K562 (cell line): ENCODE results near the gene PPHLN1. TPM values are rescaled to one million over a fixed set of nuclear protein-coding genes. Genes with fewer than 3 reads are reported as not detected.

ENCODE experiments used
- CBX8 ChIP-seq: fragments of 200-600 bp; sonication (generic); IDR thresholded peaks from 2 replicates; pipeline ENCODE4 v1.6.1; 2012; ENCODE audit warnings: borderline replicate concordance, mixed run types, low read depth, mild to moderate bottlenecking, moderate library complexity, mixed read lengths, low read length, control low read depth, inconsistent platforms; ENCODE audit not compliant: poor library complexity, severe bottlenecking; ENCODE audit errors: extremely low read depth
- E2F3 ChIP-seq: fragments of 250-450 bp; sonication (Bioruptor Pico); IDR thresholded peaks from 2 replicates; pipeline ENCODE4 v1.4.0; 2020; ENCODE audit warnings: mild to moderate bottlenecking
- HMG20A ChIP-seq: fragments of 450-650 bp; formaldehyde crosslinking; conservative IDR thresholded peaks from 2 replicates; pipeline ENCODE4 v1.4.0; 2020; ENCODE audit warnings: mild to moderate bottlenecking, mixed read lengths
- MTA1 ChIP-seq: fragments of 450-650 bp; IDR thresholded peaks from 2 replicates; pipeline ENCODE4 v1.6.1; 2017; ENCODE audit warnings: borderline replicate concordance
- MYC ChIP-seq, 2 experiments: fragments of 250-450 bp in 1 of 2; sonication (Bioruptor Pico) in 1 of 2; IDR thresholded peaks; 2 replicates each; pipeline versions ENCODE4 v1.5.1 to v1.6.1; 2012 to 2021; ENCODE audit warnings: low read depth in 2 of 2, borderline replicate concordance in 1 of 2, improper control_type of control experiment in 1 of 2, low read length in 1 of 2, mild to moderate bottlenecking in 1 of 2, moderate library complexity in 1 of 2
- NR2F6 ChIP-seq: fragments of 450-650 bp; formaldehyde crosslinking; IDR thresholded peaks from 2 replicates; pipeline ENCODE4 v1.4.0; 2020; ENCODE audit warnings: mild to moderate bottlenecking
- PHF8 ChIP-seq: fragments of 200-600 bp; sonication (generic); IDR thresholded peaks from 2 replicates; pipeline ENCODE4 v1.6.1; 2012; ENCODE audit warnings: mixed run types, mild to moderate bottlenecking, inconsistent platforms, low read length, moderate library complexity, borderline replicate concordance
- POLR2A ChIP-seq: fragments of 450-650 bp; conservative IDR thresholded peaks from 2 replicates; pipeline ENCODE4 v1.6.1; 2016
- TCFL5 ChIP-seq: fragments of 250-450 bp; sonication (Bioruptor Pico); conservative IDR thresholded peaks from 2 replicates; pipeline ENCODE4 v1.6.1; 2021; ENCODE audit warnings: mild to moderate bottlenecking, moderate library complexity, matching md5 sums
- TRIM28 ChIP-seq: fragments of 450-650 bp; IDR thresholded peaks from 2 replicates; pipeline ENCODE4 v1.6.1; 2017
- YY1 ChIP-seq, 3 experiments: IDR thresholded peaks; 2 replicates each; pipeline ENCODE4 v1.6.1; 2011; ENCODE audit warnings: low read length in 2 of 3, mild to moderate bottlenecking in 2 of 3, moderate library complexity in 2 of 3, borderline replicate concordance in 1 of 3, control low read depth in 1 of 3, low read depth in 1 of 3; ENCODE audit not compliant: insufficient read depth in 3 of 3, insufficient replicate concordance in 2 of 3, control insufficient read depth in 1 of 3, insufficient read length in 1 of 3; ENCODE audit errors: extremely low read depth in 1 of 3
- ZNF134 ChIP-seq: fragments of 250-450 bp; sonication (Bioruptor Pico); conservative IDR thresholded peaks from 2 replicates; pipeline ENCODE4 v1.4.0; 2020
- ZNF23 ChIP-seq: fragments of 250-450 bp; sonication (Bioruptor Pico); IDR thresholded peaks from 2 replicates; pipeline ENCODE4 v1.4.0; 2020; ENCODE audit warnings: mild to moderate bottlenecking
- ZNF76 ChIP-seq: fragments of 250-450 bp; sonication (Bioruptor Pico); IDR thresholded peaks from 2 replicates; pipeline ENCODE4 v1.4.0; 2020; ENCODE audit warnings: mild to moderate bottlenecking, moderate library complexity, borderline replicate concordance
- polyA plus RNA-seq, 8 experiments: library from polyadenylated mRNA; depleted of rRNA in 4 of 8; stranded (reverse) in 5 of 8; unstranded in 3 of 8; fragments of >200 nt; fragmentation: Nextera tagmentation in 2 of 8; fragmentation: Illumina TruSeq in 1 of 8; extraction: Ambion mirVana in 2 of 8; extraction: Trizol in 1 of 8; gene quantifications; 2 replicates each; pipeline versions ENCODE4 v1.2.1 to v1.2.3, GENCODE V29; 2011 to 2014; ENCODE audit warnings: inconsistent platforms in 1 of 8, missing spikeins in 1 of 8
- total RNA-seq, 7 experiments: library from RNA; depleted of rRNA in 6 of 7; stranded (reverse); fragments of >200 nt in 6 of 7; fragmentation: Illumina TruSeq in 2 of 7; extraction: Trizol in 2 of 7; gene quantifications; 2 replicates each; pipeline versions ENCODE4 v1.2.1 to v1.2.3, GENCODE V29; 2011 to 2021; ENCODE audit warnings: low replicate concordance in 1 of 7
- TF ChIP-seq, protein P1 (sequence below): sonication (generic); formaldehyde crosslinking; IDR thresholded peaks from 2 replicates; pipeline ENCODE4 v1.8.1; 2023; ENCODE audit warnings: mild to moderate bottlenecking, missing genetic modification reagents, moderate library complexity
- TF ChIP-seq, protein P2 (sequence below): sonication (generic); formaldehyde crosslinking; IDR thresholded peaks from 2 replicates; pipeline ENCODE4 v1.8.0; 2022; ENCODE audit warnings: mild to moderate bottlenecking, missing genetic modification reagents
- TF ChIP-seq, protein P3 (sequence below): fragments of 450-650 bp; IDR thresholded peaks from 2 replicates; pipeline ENCODE4 v1.6.1; 2016; ENCODE audit warnings: mild to moderate bottlenecking
- TF ChIP-seq, protein P4 (sequence below): fragments of 250-450 bp; sonication (Bioruptor Pico); IDR thresholded peaks from 2 replicates; pipeline ENCODE4 v1.8.0; 2021; ENCODE audit warnings: moderate library complexity, mild to moderate bottlenecking, inconsistent platforms

The PPHLN1 gene
- total and polyA plus RNA-seq, 9 of the 15 experiments (the other 6 are each of a cell fraction or from before 2014, with no cell fraction given) = 66.3 to 112 (median 93.6) TPM

DNA sequence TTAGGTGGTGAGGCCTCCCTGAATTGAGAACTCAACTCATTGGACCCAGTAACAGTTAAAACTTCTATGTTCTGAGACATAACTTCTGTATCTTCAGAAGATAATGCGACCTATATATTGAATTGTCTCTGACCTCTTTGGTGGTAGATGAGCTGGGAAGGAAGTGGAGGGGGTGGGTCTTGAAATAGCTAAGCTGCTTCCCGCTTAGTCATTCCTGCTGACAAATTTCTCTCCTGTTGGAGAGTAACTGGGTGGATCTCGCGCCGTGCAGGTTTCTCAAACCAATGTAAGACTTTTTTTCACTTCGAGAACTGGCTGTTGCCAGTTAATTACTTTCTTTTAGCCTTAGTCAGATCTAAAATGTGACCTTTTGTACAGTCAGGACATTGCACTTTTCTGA, 100.8 kb downstream of the PPHLN1 start (continued):
- TF ChIP-seq TRIM28 (no peak), MTA1 (no peak), HMG20A (CRISPR knock-in tag) (no peak), ZNF76 (CRISPR knock-in tag) (no peak), NR2F6 (no peak), ZNF23 (no peak), TCFL5 (CRISPR knock-in tag) (no peak), E2F3 (CRISPR knock-in tag) (no peak), MYC (IDR thresholded peaks at IDR 0.05; ENCODE audit: low read depth, low read length) (no peak), MYC (CRISPR knock-in tag; IDR thresholded peaks at IDR 0.05; ENCODE audit: borderline replicate concordance, low read depth) (no peak), YY1 (IDR thresholded peaks at IDR 0.05; ENCODE audit: borderline replicate concordance in 1 of 3, control insufficient read depth in 1 of 3, extremely low read depth in 1 of 3, insufficient read depth in 3 of 3, insufficient read length in 1 of 3, insufficient replicate concordance in 2 of 3, low read depth in 1 of 3, low read length in 2 of 3) (no peak), ZNF134 (CRISPR knock-in tag) (no peak), PHF8 (no peak), POLR2A (0 out of 2 replicates have a peak, but pooled peaks have one; percentile 50), CBX8 (no peak)
- TF ChIP-seq, protein P1, sequence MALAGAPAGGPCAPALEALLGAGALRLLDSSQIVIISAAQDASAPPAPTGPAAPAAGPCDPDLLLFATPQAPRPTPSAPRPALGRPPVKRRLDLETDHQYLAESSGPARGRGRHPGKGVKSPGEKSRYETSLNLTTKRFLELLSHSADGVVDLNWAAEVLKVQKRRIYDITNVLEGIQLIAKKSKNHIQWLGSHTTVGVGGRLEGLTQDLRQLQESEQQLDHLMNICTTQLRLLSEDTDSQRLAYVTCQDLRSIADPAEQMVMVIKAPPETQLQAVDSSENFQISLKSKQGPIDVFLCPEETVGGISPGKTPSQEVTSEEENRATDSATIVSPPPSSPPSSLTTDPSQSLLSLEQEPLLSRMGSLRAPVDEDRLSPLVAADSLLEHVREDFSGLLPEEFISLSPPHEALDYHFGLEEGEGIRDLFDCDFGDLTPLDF = no peak
- TF ChIP-seq, protein P2, sequence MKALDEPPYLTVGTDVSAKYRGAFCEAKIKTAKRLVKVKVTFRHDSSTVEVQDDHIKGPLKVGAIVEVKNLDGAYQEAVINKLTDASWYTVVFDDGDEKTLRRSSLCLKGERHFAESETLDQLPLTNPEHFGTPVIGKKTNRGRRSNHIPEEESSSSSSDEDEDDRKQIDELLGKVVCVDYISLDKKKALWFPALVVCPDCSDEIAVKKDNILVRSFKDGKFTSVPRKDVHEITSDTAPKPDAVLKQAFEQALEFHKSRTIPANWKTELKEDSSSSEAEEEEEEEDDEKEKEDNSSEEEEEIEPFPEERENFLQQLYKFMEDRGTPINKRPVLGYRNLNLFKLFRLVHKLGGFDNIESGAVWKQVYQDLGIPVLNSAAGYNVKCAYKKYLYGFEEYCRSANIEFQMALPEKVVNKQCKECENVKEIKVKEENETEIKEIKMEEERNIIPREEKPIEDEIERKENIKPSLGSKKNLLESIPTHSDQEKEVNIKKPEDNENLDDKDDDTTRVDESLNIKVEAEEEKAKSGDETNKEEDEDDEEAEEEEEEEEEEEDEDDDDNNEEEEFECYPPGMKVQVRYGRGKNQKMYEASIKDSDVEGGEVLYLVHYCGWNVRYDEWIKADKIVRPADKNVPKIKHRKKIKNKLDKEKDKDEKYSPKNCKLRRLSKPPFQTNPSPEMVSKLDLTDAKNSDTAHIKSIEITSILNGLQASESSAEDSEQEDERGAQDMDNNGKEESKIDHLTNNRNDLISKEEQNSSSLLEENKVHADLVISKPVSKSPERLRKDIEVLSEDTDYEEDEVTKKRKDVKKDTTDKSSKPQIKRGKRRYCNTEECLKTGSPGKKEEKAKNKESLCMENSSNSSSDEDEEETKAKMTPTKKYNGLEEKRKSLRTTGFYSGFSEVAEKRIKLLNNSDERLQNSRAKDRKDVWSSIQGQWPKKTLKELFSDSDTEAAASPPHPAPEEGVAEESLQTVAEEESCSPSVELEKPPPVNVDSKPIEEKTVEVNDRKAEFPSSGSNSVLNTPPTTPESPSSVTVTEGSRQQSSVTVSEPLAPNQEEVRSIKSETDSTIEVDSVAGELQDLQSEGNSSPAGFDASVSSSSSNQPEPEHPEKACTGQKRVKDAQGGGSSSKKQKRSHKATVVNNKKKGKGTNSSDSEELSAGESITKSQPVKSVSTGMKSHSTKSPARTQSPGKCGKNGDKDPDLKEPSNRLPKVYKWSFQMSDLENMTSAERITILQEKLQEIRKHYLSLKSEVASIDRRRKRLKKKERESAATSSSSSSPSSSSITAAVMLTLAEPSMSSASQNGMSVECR = no peak
- TF ChIP-seq, protein P3, sequence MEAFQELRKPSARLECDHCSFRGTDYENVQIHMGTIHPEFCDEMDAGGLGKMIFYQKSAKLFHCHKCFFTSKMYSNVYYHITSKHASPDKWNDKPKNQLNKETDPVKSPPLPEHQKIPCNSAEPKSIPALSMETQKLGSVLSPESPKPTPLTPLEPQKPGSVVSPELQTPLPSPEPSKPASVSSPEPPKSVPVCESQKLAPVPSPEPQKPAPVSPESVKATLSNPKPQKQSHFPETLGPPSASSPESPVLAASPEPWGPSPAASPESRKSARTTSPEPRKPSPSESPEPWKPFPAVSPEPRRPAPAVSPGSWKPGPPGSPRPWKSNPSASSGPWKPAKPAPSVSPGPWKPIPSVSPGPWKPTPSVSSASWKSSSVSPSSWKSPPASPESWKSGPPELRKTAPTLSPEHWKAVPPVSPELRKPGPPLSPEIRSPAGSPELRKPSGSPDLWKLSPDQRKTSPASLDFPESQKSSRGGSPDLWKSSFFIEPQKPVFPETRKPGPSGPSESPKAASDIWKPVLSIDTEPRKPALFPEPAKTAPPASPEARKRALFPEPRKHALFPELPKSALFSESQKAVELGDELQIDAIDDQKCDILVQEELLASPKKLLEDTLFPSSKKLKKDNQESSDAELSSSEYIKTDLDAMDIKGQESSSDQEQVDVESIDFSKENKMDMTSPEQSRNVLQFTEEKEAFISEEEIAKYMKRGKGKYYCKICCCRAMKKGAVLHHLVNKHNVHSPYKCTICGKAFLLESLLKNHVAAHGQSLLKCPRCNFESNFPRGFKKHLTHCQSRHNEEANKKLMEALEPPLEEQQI = peak; percentile 52; the same call in 1 of the 2 replicates
- TF ChIP-seq, protein P4, sequence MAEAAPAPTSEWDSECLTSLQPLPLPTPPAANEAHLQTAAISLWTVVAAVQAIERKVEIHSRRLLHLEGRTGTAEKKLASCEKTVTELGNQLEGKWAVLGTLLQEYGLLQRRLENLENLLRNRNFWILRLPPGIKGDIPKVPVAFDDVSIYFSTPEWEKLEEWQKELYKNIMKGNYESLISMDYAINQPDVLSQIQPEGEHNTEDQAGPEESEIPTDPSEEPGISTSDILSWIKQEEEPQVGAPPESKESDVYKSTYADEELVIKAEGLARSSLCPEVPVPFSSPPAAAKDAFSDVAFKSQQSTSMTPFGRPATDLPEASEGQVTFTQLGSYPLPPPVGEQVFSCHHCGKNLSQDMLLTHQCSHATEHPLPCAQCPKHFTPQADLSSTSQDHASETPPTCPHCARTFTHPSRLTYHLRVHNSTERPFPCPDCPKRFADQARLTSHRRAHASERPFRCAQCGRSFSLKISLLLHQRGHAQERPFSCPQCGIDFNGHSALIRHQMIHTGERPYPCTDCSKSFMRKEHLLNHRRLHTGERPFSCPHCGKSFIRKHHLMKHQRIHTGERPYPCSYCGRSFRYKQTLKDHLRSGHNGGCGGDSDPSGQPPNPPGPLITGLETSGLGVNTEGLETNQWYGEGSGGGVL (CRISPR knock-in tag) = no peak
